Pulmonary artery endothelial cell (primary cell): ENCODE measurements around the gene TNFRSF18. TPM values are rescaled to one million over a fixed set of nuclear protein-coding genes. Genes with fewer than 3 reads are reported as not detected.
"Not testable (repeated sequence)": the region's sequence is repeated elsewhere in the genome, so short reads cannot be mapped to it uniquely, and the experiment has no call there.

Source experiments
- DNase-seq: peaks from one replicate; pipeline ENCODE4 v3.0.0-alpha.2; 2011; ENCODE audit warnings: low read depth, low spot score
- total RNA-seq: library from RNA; depleted of rRNA; stranded (reverse); fragments of >200 nt; gene quantifications from 2 replicates; pipeline ENCODE4 v1.2.3, GENCODE V29; 2014

TNFRSF18 gene
- total RNA-seq, 1 donor from 2014 or later: not detected

DNA sequence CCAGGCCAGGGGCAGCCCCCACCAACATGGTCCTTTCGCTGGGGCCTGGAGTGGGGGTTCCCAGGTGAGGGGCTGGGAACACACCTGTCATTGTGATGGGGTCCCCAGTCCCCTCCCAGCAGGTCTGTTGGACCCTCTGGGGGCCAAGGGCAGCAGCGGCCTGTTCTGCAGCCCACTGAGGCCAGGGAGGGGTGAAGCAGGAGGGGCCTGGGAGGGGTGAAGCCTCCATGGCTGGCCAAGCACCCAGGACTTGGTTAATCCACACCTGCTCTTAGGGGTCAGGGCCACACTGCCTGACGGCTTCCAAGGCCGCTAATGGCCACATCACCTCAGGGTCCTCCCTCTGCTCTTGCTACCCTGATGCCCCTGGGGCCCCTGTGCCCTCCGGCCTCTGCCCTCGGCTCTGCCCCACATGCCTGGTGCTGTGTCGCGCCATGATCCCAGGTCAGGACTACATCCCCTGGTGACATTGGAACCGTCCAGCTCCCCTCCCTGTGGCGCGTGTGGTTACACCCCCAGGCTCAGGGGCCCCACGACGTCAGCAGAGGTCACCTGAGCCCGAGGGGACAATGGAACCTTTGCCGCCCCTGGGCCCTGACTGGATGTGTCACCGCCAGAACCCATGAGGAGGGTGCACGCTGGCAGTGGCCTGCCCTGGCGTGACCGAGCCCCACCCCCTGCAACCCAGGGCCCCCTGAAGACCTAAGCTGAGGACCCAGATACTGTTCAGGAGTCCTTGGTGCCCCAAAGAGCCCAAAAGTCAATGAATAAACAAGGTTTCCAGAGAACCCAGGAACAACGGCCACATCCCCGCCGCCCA, 7.0 kb downstream of the TNFRSF18 start:
- no peak for DNase-seq

DNA sequence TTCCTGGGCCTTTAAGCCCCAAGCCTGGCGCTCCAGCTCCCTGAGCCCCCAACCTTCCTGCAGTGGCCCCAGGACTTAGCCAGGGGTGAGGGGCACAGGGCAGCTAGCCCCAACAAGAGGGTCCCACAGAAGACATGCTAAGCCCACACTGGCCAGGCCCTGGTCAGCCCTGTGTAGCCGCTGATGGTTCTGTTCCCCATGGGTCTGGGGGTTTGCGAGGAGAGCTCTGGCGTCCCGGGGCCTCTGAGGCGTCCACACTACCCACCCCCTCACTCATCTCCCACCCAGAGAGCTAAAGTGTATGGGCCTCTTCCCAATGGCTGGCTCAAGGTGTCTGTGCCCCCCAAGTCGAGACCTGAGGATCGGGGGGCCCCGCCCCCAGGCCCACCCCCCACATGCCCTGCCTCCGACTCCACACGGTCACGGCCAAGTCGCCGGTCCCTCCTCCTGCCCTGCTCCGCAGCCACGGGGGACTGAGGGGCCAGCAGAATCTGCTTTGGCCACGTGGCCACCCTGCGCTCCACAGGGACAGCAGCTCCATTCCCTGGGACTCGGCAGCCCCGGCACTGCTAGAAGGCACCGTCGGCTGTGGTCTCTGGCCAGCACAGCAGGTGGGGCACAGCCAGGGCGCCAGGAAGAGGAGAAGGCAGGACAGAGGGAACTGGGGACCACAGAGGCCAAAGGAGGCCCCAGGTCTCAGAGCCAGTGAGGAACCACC, 7.8 kb downstream of the TNFRSF18 start:
- no peak for DNase-seq

DNA sequence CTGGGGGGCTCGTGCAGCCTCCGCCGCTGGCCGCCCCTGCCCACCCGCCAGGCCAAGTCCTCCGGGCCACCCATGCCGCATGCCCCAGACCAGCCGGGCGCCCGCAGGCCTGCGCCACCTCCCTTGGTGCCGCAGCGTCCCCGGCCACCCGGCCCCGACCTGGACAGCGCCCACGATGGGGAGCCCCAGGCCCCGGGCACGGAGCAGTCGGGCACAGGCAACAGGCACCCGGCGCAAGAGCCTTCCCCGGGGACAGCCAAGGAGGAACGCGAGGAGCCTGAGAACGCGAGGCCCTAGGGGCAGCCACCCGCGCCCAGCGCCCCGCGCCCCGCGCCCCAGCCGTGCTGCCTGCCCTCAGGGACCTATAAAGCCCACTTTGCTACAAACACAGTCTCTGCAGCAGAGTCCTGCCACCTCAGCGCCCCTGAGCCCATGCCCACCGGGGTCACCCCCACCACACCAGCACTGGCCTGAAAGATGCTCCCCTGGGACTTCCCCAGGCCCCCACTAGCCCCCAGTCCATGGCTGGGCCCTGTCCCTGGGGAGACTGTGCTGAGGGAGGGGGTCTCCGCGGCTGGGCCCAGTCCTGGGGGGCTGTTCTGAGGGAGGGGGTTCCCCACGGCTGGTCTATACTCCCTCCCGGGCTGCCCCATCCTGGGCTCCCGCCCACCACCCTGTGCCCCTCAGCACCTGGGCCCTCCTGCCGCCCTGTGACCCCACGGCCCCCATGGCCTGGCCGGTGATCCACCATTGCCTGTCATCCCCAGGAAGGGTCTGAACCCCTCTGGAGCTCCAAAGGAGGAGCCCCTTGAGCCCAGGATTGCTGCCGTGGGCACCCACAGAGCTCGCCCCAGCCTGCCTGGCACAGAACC, 8.6 kb downstream of the TNFRSF18 start:
- DNase-seq: no peak

DNA sequence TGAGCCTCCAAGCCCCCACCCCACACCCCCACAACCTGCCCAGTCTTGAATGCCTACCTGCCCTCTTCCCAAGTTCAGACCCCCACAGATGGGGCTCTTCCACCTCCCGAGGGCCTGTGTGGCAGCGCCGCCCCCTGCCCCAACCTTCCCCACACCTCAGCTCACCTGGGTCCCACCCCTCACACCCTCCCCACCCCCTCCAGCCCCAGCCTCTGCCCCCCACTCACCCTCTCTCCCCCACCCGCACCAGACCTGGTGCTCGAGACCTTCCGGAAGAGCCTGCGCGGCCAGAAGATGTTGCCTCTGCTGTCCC, 9.2 kb downstream of the TNFRSF18 start:
- DNase-seq: no peak

DNA sequence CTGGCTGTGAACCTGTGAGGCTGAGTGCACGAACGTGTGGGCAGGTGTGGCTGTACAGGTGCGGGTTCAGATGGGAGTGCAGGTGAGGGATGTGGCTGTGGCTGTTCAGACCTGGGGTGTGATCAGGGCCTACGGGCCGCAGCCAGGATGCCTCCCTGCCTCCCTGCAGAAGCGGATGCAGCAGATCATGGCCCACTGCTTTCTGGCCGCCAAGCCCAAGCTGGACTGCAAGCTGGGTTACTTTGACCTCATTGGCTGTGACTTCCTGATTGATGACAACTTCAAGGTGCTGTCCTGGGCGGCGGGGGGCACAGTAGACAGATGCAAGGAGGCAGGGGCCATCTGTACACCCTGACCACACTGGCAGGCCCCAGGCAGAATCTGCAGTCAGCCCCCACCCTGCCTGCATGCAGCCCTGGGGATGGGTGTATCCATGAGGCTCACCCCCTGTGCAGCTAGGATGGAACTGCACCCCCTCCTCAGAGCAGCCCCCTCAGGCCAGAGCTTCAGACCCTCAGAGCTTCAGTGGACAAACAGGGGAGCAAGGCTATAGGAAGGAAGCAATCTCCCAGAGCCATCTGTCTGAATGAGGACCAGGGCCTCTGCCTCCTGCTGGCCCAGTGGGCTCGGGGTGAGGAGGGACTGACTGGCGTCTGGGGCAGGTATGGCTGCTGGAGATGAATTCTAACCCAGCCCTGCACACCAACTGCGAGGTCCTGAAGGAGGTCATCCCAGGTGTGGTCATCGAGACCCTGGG, 9.8 kb downstream of the TNFRSF18 start:
- DNase-seq: no peak

DNA sequence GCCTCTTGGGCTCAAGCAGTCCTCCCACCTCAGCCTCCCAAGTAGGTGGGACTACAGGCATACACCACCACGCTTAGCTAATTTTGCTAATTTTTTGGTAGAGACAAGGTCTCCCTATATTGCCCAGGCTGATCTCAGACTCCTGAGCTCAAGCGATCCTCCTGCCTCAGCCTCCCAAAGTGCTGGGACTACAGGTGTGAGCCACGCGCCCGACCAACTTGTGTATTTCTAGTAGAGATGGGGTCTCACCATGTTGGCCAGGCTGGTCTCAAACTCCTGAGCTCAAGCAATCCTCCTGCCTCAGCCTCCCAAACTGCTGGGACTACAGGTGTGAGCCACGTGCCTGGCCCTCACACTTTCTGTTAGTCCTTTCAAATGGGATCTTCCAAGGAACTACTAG, 10.7 kb downstream of the TNFRSF18 start:
- not testable (repeated sequence) for DNase-seq

DNA sequence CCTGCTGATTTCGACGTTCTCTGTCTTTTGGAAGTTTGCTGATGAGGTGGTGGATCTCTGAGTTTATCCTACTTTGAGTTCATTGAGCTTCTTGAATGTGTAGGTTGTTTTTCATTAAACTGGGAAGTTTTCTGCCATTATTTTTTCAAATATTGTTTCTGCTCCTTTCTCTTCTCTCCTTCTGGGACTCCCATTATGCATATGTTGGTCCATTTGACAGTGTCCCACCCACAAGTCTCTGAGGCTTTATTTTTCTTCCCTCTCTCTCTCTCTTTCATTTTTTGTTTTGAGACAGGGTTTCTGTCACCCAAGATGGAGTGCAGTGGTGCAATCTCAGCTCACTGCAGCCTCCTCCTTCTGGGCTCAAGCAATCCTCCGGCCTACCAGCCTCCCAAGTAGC, 11.7 kb downstream of the TNFRSF18 start:
- DNase-seq: no peak

DNA sequence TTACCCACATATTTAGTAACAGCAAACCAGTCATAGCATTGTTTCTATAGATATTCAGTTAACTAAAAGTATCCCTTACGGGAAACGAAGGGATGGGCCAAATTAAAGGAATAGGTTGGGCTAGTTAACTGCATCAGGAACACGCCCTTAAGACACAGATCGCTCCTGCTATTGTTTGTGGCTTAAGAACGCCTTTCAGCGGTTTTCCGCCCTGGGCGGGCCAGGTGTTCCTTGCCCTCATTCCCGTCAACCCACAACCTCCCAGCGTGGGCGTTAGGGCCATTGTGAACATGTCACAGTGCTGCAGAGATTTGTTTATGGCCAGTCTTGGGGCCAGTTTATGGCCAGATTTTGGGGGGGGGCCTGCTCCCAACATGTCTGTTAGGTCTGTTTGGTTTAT, 14.7 kb downstream of the TNFRSF18 start:
- DNase-seq: no peak

DNA sequence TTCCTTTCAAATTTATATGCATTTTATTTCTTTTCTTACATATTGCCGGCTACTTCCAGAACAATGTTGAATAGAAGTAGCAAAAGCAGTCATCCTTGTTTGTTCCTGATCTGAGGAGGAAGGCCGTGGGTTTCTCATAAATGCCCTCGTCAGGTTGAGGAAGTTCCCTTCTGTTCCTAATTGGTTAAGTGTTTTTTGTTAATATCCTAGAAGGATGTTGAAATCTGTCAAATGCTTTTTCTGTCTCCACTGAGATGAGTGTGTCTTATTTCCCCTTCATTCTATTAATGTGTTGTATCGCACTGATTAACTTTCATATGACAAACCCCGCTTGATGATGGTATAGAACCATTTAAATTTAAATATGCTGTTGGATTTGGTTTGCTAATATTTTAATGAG, 17.3 kb downstream of the TNFRSF18 start:
- DNase-seq: no peak

DNA sequence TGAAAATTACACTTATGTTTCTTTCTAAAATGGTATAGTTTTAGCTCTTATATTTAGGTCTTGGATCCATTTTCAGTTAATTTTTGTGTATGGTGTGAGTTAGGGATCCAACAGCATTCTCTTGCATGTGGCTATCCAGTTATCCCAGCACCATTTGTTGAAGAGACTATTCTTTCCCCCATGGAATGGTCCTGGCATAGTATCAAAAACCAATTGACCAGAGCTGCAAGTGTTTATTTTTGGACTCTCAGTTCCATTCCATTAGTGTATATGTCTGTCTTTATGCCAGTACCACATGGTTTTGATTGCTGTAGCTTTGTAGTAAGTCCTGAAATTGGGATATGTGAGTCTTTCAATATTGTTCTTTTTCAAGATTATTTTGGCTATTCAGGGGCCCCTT, 18.5 kb downstream of the TNFRSF18 start:
- no peak for DNase-seq

DNA sequence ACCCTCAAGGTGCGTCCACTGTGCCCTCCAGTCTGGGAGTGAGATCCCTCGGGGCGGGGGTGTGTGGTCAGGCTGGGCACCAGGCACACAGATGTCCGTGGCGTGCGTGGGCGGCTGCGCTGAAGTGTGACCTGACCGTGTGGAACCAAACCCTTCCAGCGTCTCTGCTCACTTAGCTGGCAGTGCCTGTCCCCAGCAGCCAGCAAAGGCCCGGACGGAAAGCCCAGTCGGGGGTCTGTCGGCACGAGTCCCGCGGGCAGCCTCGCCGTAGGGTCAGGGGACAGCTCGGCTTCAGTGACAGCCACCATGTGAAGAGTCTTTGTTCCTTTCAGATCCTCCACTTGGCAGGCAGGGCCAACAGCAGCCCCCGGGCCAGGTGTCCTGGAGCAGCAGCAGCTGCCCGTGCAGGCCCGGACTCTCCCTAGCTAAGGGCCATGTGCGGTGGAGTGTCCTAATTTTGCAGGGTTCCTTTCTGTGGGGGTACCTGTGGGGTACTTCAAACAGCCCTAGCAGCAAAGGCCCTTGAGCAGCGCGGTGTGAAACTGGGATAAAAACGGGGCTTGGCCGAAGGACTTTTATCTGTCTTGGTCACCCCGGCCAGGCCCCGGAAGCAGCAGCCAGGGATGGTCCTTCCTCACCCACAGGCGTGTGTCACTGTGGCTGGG, 21.2 kb downstream of the TNFRSF18 start:
- no peak for DNase-seq

DNA sequence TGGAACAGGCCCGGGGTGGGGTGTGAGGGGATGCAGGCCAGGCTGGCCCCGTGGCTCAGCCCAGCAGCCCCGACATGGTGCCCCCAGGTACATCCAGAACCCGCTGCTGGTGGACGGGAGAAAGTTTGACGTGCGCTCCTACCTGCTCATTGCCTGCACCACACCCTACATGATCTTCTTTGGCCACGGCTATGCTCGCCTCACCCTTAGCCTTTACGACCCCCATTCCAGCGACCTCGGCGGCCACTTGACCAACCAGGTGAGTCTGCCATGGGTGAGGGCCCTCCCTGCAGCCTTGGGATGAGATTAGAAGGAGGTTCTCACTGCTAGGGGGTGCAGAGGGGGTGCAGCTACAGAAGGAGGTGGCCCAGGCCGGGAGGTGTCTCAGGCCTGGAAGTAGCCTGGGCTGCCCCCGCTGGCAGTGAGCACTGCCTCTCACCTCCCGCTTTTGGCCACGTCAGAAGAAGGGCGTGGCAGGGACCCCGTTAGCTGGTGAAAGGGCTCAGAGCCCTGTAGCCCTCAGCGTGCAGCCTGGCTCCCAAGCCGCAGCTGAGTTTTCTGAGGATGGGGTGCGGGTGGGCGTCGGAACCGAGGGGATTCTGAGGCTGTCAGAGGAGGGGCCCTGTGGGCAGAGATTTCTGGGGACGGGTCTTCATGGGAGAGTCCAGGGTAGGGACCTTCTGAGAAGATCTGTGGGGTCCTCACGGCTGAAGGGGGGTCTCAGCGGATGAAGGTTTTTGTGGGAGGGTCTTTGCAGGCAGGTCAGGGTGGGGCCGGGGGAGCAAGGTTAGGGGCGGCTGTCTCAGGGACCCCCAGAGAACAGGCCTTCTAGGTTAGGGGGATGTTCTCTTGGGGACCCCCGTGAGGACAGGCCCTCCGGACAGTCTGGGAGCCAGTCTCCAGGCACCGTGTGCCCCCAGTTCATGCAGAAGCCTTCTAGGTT, 22.3 kb downstream of the TNFRSF18 start:
- no peak for DNase-seq

DNA sequence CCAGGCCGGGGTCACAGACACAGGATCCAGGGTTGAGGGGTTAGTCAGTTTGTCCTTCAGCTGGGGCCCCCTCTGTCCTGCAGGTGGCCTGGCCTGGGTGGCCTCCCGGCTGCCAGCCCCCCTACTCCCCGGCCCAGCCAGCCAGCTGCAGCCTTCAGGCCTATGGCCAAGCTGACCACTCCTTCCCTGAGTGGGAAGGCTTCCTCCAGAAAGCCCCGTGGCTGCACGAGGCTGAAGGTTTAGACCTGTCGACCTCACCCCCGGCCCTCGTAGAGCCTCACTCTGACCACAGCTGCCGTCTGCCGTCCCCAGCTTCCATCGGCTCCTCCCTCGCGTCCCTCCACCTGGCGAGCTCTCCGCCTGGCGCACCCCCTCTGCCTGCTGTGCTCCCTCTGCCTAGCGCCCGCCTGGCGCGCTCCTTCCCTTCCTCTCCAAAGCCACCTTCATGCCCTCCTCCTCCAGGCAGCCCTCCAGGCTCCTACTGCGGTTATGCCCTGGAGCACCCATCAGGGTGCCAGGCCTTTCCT, 23.1 kb downstream of the TNFRSF18 start:
- DNase-seq: no peak

DNA sequence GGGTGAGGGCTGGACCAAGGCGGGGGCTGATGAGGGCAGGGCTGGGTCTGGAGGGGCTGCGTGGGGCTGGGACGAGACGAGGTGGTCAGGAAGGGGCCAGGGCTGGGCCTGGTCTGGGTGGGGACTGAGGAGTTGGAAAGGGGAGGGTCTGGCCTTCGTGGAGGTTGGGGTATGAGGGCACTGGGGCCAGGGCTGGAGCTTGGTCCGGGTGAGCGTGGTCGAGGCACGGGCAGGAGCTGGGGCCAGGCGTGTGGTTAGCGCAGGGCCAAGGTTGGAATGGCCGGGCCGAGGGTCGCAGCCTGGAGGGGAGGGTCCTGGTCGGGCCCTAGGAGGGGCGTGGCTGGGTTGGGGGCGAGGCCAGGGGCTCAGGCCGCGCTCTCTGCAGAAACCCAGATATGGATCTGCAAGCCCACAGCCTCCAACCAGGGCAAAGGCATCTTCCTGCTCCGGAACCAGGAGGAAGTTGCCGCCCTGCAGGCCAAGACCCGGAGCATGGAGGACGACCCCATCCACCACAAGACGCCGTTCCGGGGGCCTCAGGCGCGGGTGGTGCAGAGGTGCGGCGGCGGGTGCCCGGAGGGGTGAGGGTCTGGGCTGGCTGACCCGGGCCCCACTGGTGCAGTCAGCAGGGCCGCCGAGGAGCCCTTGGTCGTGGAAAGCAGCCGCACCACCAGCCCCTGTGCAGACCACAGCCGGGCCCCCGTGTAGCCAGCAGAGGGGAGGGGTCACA, 23.7 kb downstream of the TNFRSF18 start:
- DNase-seq: no peak

DNA sequence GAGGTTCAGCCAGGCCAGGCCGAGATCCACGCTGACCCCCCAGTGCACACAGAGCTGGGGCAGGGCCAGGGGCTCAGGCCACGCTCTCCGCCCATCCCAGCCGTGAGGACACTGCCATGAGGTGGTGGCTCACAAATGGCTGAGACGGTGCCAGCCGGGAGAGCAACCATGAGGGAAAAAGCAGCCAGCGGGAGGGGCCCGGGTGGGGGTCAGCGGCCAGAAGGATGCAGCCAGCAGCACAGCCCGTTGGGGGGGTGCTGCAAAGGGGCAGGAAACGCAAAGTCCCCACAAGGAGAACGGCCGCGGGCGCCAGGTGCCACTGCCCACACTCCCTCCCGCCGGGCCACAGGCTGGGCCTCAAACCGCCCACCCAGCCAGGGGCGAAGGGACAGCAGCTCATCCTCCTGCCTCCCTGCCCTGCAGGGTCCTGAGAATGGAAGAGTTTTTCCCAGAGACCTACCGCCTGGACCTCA, 24.4 kb downstream of the TNFRSF18 start:
- DNase-seq: no peak

DNA sequence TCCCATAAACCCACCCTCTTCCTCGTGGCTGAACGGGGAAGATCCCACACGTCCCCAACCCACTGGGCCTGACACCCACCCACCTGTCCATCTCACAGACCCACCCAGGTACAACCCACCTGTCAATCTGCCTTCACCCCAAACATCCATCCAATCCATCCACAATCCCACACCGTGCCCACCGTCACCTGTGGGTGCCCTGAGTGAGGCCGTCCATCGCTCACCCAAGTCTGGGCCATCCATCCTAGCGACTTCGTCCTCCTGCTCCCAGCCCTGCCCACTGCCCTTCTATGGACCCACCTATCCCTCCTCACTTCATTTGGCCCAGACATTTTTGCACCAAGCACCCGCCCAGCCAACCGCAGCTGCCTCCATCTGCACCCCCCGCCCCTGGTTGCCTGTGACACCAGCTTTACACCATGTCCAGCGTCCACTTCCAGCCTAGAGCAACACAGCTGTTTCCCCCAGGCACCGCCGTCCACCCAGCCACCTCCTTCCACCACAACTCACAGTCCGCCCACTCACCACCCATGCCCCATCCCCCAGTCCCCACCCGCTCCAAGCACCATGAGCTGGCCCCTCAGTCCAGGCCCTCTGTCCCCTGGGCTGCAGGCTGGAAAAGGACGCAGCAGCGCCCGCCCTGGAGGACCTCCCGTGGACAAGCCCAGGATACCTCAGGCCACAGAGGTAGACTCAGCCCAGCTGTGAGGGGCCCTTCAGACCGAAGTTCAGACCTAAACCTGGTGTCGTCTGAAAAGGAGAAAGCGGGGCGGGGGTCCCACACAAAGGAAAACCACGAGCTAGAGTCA, 25.1 kb downstream of the TNFRSF18 start:
- no peak for DNase-seq

DNA sequence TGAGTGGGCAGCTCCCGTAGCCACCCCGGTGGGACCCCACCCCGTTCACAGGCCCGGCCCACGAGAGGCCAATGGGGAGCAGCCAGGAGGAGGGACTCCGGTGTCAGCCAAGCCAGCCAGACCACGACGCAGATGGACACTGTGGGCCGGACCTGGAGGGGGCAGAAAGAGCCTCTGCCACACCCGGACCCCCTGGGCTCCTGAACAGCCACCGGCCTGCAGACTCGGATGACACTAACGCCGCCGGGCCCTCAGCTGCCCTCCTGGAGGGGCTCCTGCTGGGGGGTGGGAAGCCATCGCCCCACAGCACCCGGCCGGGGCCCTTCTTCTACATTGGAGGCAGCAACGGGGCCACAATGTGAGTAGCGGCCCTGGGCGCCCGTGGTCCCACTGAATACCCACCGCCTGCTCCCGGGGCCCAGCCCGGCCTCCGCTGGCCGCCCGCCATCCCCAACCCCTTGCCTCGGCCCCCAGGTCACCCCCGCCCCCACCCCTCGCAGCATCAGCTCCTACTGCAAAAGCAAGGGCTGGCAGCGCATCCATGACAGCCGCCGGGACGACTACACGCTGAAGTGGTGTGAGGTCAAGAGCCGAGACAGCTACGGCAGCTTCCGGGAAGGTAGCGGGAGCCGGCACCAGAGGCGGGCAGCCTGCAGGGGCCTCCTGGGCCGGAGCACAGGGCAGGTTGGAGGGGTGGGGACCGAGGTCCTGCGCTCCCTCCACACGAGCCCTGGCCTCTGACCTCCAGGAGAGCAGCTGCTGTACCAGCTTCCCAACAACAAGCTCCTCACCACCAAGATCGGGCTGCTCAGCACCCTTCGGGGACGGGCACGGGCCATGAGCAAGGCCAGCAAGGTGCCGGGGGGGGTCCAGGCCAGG, 26.2 kb downstream of the TNFRSF18 start:
- no peak for DNase-seq
